LNCAP (cell line): ENCODE data around the gene ZSWIM3.

Experiments
- TF ChIP-seq, protein P1 (sequence below): fragments of 450-650 bp; IDR thresholded peaks from 2 replicates; pipeline ENCODE4 v1.5.1; 2017; ENCODE audit warnings: mild to moderate bottlenecking

ZSWIM3 gene

DNA sequence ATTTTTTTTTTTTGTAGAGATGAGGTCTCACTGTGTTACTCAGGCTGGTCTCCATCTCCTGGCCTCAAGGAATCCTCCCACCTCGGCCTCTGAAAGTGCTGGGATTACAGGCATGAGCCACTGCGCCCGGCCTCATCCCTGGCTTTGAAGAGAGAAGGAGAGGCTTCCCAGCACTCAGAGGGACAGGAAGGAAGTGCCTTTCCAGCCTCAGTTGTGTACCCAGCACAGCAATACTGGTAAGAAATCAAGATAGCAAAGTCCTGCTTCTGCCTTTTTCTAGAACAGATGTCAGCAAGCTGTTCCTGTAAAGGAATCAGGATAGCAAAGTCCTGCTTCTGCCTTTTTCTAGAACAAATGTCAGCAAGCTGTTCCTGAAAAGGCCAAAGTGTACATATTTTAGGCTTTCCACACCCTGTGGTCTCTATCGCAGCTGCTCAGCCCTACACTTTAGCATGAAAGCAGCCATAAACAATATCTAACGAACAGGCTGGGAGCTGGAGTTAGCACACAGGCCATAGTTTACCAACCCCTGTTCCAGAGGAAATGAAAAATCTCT, 60.8 kb downstream of the ZSWIM3 start:
- TF ChIP-seq, protein P1, sequence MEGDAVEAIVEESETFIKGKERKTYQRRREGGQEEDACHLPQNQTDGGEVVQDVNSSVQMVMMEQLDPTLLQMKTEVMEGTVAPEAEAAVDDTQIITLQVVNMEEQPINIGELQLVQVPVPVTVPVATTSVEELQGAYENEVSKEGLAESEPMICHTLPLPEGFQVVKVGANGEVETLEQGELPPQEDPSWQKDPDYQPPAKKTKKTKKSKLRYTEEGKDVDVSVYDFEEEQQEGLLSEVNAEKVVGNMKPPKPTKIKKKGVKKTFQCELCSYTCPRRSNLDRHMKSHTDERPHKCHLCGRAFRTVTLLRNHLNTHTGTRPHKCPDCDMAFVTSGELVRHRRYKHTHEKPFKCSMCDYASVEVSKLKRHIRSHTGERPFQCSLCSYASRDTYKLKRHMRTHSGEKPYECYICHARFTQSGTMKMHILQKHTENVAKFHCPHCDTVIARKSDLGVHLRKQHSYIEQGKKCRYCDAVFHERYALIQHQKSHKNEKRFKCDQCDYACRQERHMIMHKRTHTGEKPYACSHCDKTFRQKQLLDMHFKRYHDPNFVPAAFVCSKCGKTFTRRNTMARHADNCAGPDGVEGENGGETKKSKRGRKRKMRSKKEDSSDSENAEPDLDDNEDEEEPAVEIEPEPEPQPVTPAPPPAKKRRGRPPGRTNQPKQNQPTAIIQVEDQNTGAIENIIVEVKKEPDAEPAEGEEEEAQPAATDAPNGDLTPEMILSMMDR, result no peak

DNA sequence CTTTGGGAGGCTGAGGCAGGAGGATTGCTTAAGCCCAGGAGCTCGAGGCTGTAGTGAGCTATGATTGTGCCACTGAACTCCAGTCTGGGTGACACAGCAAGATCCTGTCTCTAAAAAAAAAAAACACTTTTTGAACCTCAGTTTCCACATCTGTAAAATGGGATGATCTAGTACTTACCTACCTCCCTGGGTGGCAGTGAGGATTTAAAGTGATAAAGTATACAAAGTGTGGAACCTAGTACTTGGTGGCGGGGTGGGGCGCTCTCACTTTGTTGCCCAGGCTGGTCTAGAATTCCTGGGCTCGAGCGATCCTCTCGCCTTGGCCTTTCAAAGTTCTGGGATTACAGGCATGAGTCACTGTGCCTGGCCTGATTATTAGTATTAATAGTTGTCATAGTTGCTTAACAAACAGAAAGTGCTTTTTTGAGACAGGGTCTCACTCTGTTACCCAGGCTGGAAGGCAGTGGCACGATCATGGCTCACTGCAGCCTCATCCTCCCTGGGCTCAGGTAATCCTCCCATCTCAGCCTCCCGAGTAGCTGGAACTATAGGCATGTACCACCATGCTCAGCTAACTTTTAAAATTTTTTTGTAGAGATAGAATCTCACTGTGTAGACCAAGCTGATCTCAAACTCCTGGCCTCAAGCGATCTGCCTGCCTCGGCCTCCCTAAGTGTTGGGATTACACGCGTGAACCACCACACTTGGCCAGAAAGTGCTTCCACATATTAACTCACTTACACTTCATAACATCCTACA, 61.5 kb downstream of the ZSWIM3 start:
- TF ChIP-seq, protein P1, result no peak

DNA sequence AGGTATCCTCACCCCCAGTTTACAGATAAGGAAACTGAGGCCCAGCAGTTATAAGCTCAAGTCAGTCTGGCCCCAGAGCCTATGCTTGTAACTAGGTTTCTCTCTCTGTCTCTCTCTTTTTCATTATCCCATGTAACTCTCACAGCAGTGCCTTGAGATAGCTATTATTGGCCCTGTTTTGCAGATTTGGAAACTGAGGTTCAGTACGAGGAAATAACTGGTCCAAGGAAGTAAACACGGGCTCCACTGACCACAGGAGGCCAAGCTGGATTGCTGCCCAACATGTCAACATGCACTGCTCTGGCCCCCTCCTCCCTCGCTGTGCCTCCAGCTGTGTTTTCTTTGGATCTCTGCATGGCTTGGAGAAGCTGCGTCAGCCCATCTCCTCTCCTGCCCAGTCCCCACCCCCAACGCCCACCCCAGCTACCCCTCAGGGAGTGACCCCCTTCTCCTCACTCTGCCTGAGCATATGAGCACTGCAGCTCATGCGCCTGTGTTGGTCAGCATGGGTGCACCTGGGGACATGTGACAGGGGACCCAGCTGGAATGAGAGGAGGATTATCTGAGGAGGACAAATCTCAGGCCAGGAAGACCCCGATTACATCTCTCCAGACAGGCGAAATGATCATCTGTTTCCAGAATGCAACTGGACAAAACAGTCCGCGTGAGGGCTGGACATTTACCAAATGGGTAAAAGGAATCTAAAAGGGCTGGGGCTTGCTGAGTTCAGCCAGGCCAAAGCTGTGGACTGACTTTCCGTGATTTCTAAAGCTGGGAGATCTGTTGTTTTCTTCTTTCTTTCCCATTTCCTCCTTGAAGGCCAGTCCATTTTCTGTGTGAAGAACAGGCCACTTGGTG, 62.4 kb downstream of the ZSWIM3 start:
- TF ChIP-seq, protein P1, result no peak

DNA sequence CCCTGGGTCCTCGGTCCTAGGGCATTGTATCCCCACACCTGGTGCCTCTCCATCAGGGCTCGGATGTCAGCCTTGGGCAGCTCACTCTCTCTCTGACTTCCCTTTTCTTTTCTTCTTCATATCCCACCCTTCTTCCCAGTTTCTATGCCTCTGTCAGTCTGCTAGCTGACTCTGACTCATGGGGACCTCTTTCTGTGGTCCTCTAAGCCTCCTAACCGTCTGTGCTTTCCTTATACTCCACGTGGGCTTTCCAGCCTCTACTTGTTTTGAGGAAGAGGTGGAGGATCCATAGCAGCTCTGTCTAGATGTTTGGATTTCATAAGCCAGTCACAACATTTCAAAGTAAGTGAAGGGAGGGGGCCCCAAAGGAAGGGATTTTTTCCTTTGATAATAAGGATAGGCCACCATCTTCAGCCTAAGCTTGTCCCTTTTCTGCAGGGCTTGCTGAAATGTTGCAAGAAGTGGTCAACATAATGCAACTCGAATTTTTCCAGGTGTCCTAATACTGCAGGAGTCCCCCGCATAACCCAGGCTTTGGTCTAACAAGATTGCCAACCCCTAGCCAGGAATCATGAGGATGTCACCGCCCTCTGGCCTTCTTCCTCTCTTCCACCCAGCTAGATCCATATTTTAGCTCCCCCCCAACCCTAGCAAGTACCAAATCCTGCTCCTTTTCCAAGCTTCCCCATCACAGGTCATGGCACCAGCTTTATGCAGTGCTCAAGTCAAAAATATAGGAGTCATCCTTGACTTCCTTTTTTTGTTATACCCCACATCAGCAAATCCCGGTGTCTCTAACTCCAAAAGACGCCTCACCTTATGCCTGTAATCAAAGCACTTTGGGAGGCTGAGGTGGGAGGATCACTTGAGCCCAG, 63.3 kb downstream of the ZSWIM3 start:
- TF ChIP-seq, protein P1, result no peak

DNA sequence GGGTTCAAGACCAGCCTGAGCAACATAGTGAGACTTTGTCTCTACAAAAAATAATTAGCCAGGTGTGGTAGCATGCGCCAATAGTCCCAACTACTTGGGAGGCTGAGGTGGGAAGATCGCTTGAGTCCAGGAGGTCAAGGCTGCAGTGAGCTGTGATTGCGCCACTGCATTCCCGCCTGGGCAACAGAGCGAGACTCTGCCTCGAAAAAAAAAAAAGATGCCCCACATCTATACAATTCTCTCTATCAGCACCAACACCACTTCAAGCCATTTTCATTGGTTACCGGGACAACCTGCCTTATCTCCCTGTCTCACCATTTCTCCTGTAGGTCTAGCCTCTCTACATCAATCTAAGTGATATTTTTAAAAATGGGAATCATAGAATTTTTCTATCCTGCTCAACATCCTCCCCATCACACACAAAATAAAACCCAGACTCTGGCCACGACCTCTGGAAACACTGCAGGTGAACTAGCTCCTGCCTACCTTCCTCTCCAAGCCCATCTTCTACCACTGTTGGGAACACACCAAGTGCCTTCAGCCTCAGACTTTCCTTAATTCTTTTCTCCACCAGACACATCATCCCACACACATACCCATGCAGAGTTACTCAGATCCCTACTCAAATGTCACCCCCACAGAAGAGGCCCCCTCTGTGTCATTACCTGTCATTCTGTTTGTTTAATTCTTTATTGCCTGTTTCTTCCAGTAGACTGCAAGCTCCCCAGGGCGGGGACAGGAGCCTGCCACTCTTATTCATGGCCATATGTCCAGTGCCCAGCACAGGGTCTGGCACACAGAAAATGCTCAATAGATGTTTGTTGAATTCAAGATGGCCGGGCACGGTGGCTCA, 64.1 kb downstream of the ZSWIM3 start:
- TF ChIP-seq, protein P1, result no peak

DNA sequence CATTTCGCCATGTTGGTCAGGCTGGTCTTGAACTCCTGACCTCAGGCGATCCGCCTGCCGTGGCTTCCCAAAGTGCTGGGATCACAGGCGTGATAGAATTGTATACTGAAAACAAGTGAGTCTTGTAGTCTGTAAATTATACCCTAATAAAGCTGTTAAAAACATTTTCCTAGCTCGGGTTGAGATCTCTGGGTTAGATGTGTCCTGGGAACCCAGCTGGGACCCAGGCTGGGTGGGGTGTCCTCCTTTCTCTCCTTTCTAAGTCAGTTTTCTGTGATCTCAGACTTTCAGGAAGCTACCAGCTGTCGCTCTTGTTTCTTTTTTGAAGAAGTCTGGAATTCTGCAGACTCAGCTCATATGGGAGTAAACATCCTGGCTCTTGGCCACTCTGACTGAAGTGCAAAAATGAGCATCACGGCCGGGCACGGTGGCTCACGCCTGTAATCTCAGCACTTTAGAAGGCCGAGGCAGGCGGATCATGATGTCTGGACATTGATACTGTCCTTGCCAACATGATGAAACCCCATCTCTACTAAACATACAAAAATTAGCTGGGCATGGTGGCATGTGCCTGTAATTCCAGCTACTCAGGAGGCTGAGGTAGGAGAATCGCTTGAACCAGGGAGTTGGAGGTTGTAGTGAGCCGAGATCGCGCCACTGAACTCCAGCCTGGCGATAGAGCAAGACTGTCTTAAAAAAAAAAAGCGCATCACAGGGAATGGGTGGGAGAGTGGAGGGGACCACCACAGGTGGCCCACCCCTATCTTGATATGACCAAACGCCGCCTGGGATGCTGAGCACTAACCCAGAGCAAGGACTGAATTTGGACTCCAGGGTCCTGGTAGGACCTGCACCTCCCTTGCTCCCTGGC, 67.2 kb downstream of the ZSWIM3 start:
- TF ChIP-seq, protein P1, result no peak
